Testis (tissue), 3 donors: ENCODE measurements around the gene IQSEC1. TPM values are rescaled to one million over a fixed set of nuclear protein-coding genes. Genes with fewer than 3 reads are reported as not detected.

Experiments
- DNase-seq: peaks from one replicate; pipeline ENCODE4 v3.0.0-alpha.2; 2019
- H3K27ac ChIP-seq, 2 donors: fragments of 200-600 bp; sonication (generic); one replicate each; pipeline ENCODE4 v1.5.1; 2019
- H3K27me3 ChIP-seq: fragments of 200-600 bp; sonication (generic); one replicate; pipeline ENCODE4 v1.5.1; 2019
- H3K36me3 ChIP-seq: fragments of 200-600 bp; sonication (generic); one replicate; pipeline ENCODE4 v1.5.1; 2017; ENCODE audit warnings: low read depth; ENCODE audit errors: missing control alignments
- H3K4me1 ChIP-seq: fragments of 200-600 bp; sonication (generic); one replicate; pipeline ENCODE4 v1.5.1; 2019
- H3K4me3 ChIP-seq, 2 donors: fragments of 200-600 bp; sonication (generic); one replicate each; pipeline ENCODE4 v1.5.1; 2017 to 2019
- H3K9me3 ChIP-seq: fragments of 200-600 bp; sonication (generic); one replicate; pipeline ENCODE4 v1.5.1; 2017
- POLR2A ChIP-seq: fragments of 450-650 bp; IDR thresholded peaks from one replicate; pipeline ENCODE4 v1.6.1; 2017; ENCODE audit warnings: antibody characterized with exemption, mild to moderate bottlenecking, moderate library complexity
- WGBS, 2 donors: methylation state at CpG; one replicate each; pipeline ENCODE4 v1.1.5; 2018; 5-methylcytosine and 5-hydroxymethylcytosine counted together
- intact Hi-C: fragments of 100-400 bp; cut with DNase I; formaldehyde crosslinking; loops from one replicate; pipeline ENCODE4 v1.15.1; 2023; ENCODE audit warnings: low total_unique reads
- polyA plus RNA-seq: library from polyadenylated mRNA; stranded (reverse); fragments of 350-450 nt; fragmentation: Illumina TruSeq; extraction: RNeasy Lipid Tissue Mini Kit (QIAGEN cat#74804); gene quantifications from one replicate; pipeline ENCODE4 v1.2.3, GENCODE V29; 2014; ENCODE audit warnings: low read depth, low replicate concordance; ENCODE audit not compliant: insufficient read depth
- total RNA-seq, 2 donors: library from RNA; depleted of rRNA; stranded (reverse); fragments of >200 nt; gene quantifications; one replicate each; pipeline ENCODE4 v1.2.3, GENCODE V29; 2016
- TF ChIP-seq, protein P1 (sequence below), 3 experiments: fragments of 450-650 bp in 2 of 3; fragments of 200-600 bp in 1 of 3; sonication (generic) in 1 of 3; IDR thresholded peaks; one replicate each; pipeline ENCODE4 v1.5.1; 2016 to 2019; ENCODE audit warnings: antibody characterized with exemption in 3 of 3, mild to moderate bottlenecking in 2 of 3, moderate library complexity in 1 of 3

The IQSEC1 gene
- total and polyA plus RNA-seq, 3 donors from 2014 or later, result 32.9 to 89.4 (median 74.3) TPM

DNA sequence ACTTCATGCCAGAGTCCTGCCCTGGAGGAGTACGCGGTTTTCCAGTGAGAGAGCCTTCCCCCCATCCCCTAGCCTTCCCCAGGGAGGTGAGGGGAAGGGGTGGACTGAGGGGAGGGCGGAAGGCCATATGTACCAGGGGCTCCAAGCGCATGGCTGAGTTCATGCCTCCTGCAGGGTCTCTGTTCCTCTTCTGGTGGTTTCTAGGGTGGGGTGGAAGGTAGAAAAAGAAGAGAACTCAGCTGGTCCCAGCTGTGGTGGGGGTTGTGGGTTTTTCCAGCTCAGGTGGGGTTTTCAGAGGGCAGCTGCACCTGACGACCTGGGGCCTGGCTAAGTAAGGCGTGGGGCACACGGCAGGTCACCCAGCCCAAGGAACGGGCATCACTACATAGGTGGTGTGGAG, 10.7 kb upstream of the IQSEC1 start:
- intact Hi-C loops, result loop anchor here (10.0 kb wide), 1 partner anchor 1341 kb away; no protein-coding TSS in a partner anchor
- no peak for DNase-seq
- no peaks in the 10 kb centered on the region for H3K36me3 ChIP-seq
- WGBS, 2 donors, result 89 to 95% methylated on average over 4 to 8 of the region's 8 CpGs
- H3K27ac ChIP-seq, result no peak overlapping the region
- no peak overlapping the region for H3K4me3 ChIP-seq
- H3K9me3 ChIP-seq, result no peaks in the 10 kb centered on the region
- peaks cover 13% of the 10 kb centered on the region for H3K4me1 ChIP-seq
- no peaks in the 10 kb centered on the region for H3K27me3 ChIP-seq
- no peak for TF ChIP-seq POLR2A
- TF ChIP-seq, protein P1, sequence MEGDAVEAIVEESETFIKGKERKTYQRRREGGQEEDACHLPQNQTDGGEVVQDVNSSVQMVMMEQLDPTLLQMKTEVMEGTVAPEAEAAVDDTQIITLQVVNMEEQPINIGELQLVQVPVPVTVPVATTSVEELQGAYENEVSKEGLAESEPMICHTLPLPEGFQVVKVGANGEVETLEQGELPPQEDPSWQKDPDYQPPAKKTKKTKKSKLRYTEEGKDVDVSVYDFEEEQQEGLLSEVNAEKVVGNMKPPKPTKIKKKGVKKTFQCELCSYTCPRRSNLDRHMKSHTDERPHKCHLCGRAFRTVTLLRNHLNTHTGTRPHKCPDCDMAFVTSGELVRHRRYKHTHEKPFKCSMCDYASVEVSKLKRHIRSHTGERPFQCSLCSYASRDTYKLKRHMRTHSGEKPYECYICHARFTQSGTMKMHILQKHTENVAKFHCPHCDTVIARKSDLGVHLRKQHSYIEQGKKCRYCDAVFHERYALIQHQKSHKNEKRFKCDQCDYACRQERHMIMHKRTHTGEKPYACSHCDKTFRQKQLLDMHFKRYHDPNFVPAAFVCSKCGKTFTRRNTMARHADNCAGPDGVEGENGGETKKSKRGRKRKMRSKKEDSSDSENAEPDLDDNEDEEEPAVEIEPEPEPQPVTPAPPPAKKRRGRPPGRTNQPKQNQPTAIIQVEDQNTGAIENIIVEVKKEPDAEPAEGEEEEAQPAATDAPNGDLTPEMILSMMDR (IDR thresholded peaks at IDR 0.05), result no peak

DNA sequence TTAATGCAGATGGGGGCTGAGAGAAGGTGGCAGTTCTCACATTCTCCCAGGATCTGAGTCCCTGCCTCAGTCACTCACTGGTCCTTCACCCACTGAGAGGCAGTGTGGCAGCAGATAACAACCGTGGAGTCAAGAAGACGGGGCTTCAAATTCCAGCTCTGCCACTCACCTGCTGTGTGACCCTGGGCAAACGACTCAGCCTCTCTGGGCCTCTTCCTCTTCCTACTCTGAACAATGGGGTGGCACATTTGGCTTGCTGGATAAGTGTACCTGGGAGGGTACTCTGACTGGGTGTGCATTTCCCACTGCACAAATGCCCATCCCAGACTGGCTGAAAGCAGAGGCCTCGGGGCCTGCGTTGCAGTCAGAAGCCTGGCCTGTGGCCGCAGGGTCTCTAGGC, 10.0 kb upstream of the IQSEC1 start:
- 90 to 96% methylated on average over 4 to 6 of the region's 6 CpGs for WGBS, 2 donors
- no peak for TF ChIP-seq POLR2A
- TF ChIP-seq, protein P1 (IDR thresholded peaks at IDR 0.05), result no peak
- no peaks in the 10 kb centered on the region for H3K9me3 ChIP-seq
- H3K27me3 ChIP-seq, result no peaks in the 10 kb centered on the region
- H3K27ac ChIP-seq, result no peak overlapping the region
- no peaks in the 10 kb centered on the region for H3K36me3 ChIP-seq
- H3K4me3 ChIP-seq, result no peak overlapping the region
- DNase-seq, result no peak
- H3K4me1 ChIP-seq, result peaks cover 12% of the 10 kb centered on the region
- intact Hi-C loops, result loop anchor here (10.0 kb wide), 1 partner anchor 1342 kb away; no protein-coding TSS in a partner anchor

DNA sequence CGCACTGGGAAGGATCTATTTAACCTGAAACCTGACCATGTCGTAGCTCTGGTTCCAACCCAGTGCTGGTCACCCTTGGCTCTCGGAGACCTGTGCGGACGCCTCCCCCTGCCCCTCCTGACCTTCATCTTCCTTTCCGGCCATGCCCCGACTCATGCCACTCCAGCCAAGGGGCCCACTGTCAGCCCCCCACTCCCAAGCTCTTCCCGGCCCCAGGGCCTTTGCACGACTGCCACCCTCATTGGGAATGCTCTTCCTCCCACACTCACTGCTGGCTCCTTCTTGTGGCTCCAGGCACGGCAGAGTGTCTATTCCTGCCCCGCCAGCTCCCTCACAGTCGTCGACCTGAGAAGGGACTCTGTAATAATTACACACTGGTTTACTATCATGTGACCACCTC, 9.4 kb upstream of the IQSEC1 start:
- Histone ChIP-seq H3K27ac (no peak overlapping the region), H3K4me3 (no peak overlapping the region), H3K27me3 (no peaks in the 10 kb centered on the region), H3K9me3 (no peaks in the 10 kb centered on the region), H3K4me1 (peaks cover 12% of the 10 kb centered on the region), H3K36me3 (no peaks in the 10 kb centered on the region)
- DNase-seq, result no peak
- intact Hi-C loops, result loop anchor here (10.0 kb wide), 1 partner anchor 1342 kb away; no protein-coding TSS in a partner anchor
- TF ChIP-seq POLR2A, result no peak
- TF ChIP-seq, protein P1 (IDR thresholded peaks at IDR 0.05), result no peak
- WGBS, 2 donors, result 84 to 85% methylated on average over 11 to 13 of the region's 13 CpGs

DNA sequence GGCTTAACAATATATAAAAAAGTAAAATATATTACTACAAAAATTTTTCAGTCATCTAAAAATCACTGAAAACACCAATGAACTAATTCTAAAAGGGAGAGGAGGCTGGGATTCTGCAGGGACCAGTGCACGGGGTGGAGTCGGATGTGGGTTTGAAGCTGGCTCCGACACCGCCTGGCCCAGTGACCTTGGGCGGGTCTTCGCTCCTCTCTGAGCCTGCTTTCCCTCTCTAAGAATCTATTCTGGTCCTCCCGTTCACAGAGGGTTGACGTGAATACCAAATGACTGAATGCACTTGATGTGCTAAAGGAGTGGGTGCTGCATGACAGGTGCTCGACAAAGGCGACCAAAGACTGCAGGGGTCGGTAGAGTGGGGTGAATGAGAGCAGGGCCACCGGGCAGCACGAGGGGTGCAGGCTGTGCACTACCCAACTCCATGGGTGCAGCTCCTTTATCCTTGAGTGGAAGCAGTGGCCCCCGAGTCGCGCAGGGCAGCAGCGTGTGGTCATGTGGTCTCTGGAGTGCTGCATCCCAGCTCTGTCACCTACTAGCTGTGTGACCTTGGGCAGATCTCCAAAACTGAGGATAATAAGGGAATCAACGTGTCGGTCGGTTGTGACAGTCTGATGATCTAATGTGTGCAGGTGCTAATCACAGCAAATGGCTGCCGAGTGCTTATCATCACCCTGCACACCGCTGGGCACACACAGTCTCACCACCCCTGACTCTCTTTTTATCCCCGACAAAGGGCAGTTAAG, 8.6 kb upstream of the IQSEC1 start:
- intact Hi-C loops, result loop anchor here (10.0 kb wide), 1 partner anchor 1343 kb away; no protein-coding TSS in a partner anchor
- no peaks in the 10 kb centered on the region for H3K9me3 ChIP-seq
- no peaks in the 10 kb centered on the region for H3K27me3 ChIP-seq
- H3K4me3 ChIP-seq, result no peak overlapping the region
- TF ChIP-seq, protein P1 (IDR thresholded peaks at IDR 0.05), result no peak
- TF ChIP-seq POLR2A, result no peak
- H3K27ac ChIP-seq, result no peak overlapping the region
- no peaks in the 10 kb centered on the region for H3K36me3 ChIP-seq
- DNase-seq, result peak; percentile 46
- 60 to 62% methylated on average over 23 of the region's 23 CpGs for WGBS, 2 donors
- H3K4me1 ChIP-seq, result peaks cover 15% of the 10 kb centered on the region

DNA sequence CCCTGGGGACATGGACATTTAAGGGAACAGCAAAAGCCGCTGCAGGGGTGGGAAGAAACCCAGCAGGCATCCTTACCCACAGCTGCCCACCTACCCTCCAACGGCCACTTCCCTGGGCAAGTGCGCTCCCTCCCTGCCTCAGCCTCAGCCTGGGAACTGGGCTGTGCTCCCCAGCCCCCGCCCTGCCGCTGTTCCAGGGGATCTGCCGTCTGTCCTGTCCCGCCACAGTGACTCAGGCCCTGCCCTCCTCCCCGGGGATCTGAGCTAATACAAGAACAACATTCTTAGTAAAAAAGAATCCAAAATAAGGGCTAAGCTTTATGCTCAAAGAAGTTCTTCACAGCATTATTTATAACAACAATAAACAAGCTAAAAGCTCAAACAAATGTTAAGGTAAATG, 7.4 kb upstream of the IQSEC1 start:
- H3K36me3 ChIP-seq, result no peaks in the 10 kb centered on the region
- no peaks in the 10 kb centered on the region for H3K27me3 ChIP-seq
- DNase-seq, result no peak
- H3K27ac ChIP-seq, result no peak overlapping the region
- WGBS, 2 donors, result 71 to 80% methylated on average over 8 of the region's 8 CpGs
- no peaks in the 10 kb centered on the region for H3K9me3 ChIP-seq
- intact Hi-C loops, result loop anchor here (10.0 kb wide), 1 partner anchor 1344 kb away; no protein-coding TSS in a partner anchor
- TF ChIP-seq, protein P1 (IDR thresholded peaks at IDR 0.05), result no peak
- peaks cover 15% of the 10 kb centered on the region for H3K4me1 ChIP-seq
- H3K4me3 ChIP-seq, result no peak overlapping the region
